HUES64 (cell line): ENCODE data around the gene VWA5B2.

Source experiments
- H3K27ac ChIP-seq: 2 replicates; pipeline ENCODE4 v1.7.0; 2013; ENCODE audit warnings: low read depth, low read length, inconsistent platforms
- H3K27me3 ChIP-seq: 2 replicates; pipeline ENCODE4 v1.6.1; 2013; ENCODE audit warnings: mild to moderate bottlenecking, low read length; ENCODE audit not compliant: insufficient read depth
- H3K36me3 ChIP-seq: 2 replicates; pipeline ENCODE4 v1.6.1; 2013; ENCODE audit warnings: mild to moderate bottlenecking, low read length; ENCODE audit not compliant: insufficient read depth
- H3K4me1 ChIP-seq: 2 replicates; pipeline ENCODE4 v1.6.1; 2013; ENCODE audit warnings: mild to moderate bottlenecking, low read length, moderate library complexity; ENCODE audit not compliant: insufficient read depth
- H3K4me3 ChIP-seq: 2 replicates; pipeline ENCODE4 v1.5.1; 2013; ENCODE audit warnings: mild to moderate bottlenecking, low read length, moderate library complexity
- H3K9ac ChIP-seq: 2 replicates; pipeline ENCODE4 v1.6.1; 2013; ENCODE audit warnings: mild to moderate bottlenecking, low read depth, low read length
- H3K9me3 ChIP-seq: 2 replicates; pipeline ENCODE4 v1.6.1; 2013; ENCODE audit warnings: low read depth, low read length; ENCODE audit not compliant: insufficient read depth
- WGBS: fragments of 150-250, 120-280 bp; methylation state at CpG from one replicate; pipeline ENCODE4 v1.1.7; 2013; ENCODE audit warnings: missing lambda C conversion rate; 5-methylcytosine and 5-hydroxymethylcytosine counted together

Gene VWA5B2

DNA sequence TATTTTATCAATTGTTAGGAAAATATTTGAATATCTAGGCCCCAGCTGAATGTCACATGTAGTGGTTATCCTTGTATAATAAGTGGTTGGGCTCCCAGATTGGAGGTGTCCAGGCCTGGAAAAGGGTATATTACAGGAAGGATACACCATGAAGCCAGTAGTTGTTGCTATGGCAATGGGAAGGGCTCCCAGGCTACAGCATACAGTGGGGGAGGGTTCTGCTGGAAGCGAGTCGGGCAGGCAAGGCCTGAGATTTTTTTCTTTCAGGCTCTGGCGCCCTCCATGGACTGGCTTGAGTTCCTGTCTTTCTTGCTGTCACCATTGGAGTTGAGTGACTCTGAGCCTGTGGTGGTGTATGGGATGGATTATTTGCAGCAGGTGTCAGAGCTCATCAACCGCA is 55.3 kb downstream of the VWA5B2 start:
- H3K9me3 ChIP-seq = no peaks in the 10 kb centered on the region
- no peak overlapping the region for H3K9ac ChIP-seq
- H3K4me3 ChIP-seq = no peak overlapping the region
- no peak overlapping the region for H3K27ac ChIP-seq
- H3K4me1 ChIP-seq = no peaks in the 10 kb centered on the region
- 10% methylated on average over 4 of the region's 4 CpGs for WGBS
- no peaks in the 10 kb centered on the region for H3K36me3 ChIP-seq
- H3K27me3 ChIP-seq = peaks cover 4% of the 10 kb centered on the region; the same call in 1 of the 2 replicates

DNA sequence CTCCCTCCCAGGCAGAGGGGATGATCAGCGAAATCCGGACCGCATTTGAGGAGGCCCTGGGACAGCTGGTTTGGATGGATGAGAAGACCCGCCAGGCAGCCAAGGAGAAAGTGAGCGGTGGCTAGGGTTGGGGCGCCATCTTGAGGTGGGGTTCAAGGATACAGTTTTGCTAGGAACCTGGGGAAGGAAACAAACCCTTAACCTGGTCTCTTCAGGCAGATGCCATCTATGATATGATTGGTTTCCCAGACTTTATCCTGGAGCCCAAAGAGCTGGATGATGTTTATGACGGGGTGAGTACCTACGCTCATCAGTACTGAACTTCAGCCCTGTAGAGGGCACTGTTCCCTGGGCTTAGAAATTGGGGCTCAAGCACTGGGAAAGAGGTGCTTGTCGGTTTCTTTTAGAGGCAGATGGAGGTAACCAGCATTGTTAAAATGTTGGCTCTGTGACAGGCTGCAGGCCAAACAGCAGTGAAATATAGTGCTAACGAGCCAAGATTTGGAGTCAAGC is 60.1 kb downstream of the VWA5B2 start:
- Histone ChIP-seq H3K9me3 (no peaks in the 10 kb centered on the region), H3K27ac (no peak overlapping the region), H3K36me3 (no peaks in the 10 kb centered on the region), H3K4me3 (no peak overlapping the region), H3K27me3 (no peaks in the 10 kb centered on the region), H3K4me1 (no peaks in the 10 kb centered on the region), H3K9ac (no peak overlapping the region)
- 31% methylated on average over 10 of the region's 10 CpGs for WGBS

DNA sequence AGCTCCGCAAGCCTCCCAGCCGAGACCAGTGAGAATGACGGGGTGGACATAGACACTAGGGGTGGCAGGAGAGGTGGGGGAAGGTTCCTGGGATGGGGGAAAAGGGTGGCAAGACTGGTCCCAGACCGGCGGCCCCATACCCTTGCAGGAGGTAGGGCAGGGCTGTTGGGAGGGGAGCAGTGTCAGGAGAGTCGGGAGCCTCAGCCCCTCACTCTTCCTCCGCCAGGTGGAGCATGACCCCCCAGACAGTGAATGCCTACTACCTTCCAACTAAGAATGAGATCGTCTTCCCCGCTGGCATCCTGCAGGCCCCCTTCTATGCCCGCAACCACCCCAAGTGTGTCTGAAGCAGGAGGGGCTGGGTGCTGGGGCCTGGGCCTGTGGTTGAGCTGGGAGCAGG is 60.9 kb downstream of the VWA5B2 start:
- Histone ChIP-seq H3K4me1 (no peaks in the 10 kb centered on the region), H3K27ac (no peak overlapping the region), H3K4me3 (no peak overlapping the region), H3K36me3 (no peaks in the 10 kb centered on the region), H3K9ac (no peak overlapping the region), H3K27me3 (no peaks in the 10 kb centered on the region), H3K9me3 (no peaks in the 10 kb centered on the region)
- 90% methylated on average over 10 of the region's 10 CpGs for WGBS

DNA sequence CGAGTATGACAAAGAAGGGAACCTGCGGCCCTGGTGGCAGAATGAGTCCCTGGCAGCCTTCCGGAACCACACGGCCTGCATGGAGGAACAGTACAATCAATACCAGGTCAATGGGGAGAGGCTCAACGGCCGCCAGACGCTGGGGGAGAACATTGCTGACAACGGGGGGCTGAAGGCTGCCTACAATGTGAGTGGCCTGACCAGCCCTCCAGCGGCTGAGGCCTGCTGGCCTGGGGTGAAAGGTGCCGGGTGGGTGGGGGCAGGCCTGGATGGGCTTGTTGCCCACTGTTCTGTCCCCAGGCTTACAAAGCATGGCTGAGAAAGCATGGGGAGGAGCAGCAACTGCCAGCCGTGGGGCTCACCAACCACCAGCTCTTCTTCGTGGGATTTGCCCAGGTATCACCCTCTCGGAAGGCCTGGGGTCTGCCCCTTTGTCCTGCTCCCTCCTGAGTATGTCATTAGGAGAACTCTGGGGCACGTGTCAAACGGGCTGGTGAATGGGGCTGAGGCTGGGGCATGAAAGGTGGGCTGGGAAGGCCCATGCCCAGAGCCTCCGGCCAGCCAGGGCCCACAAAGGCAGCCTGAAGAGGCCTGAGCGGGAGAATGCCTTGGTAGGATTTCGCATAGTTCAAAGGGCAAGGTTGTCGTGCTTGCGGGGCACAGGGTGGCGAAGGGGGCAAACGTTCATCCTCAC is 61.8 kb downstream of the VWA5B2 start:
- Histone ChIP-seq H3K9ac (no peak overlapping the region), H3K4me1 (no peaks in the 10 kb centered on the region), H3K4me3 (no peak overlapping the region), H3K36me3 (no peaks in the 10 kb centered on the region), H3K27ac (no peak overlapping the region), H3K9me3 (no peaks in the 10 kb centered on the region), H3K27me3 (no peaks in the 10 kb centered on the region)
- 92% methylated on average over 22 of the region's 22 CpGs for WGBS
